Mucosa of gallbladder (tissue), 1 donor: Measurements from ENCODE around the gene TRIM29. TPM values are rescaled to one million over a fixed set of nuclear protein-coding genes. Genes with fewer than 3 reads are reported as not detected.

Experiments used
- DNase-seq: peaks from one replicate; pipeline ENCODE4 v3.0.0-alpha.2; 2020; ENCODE audit warnings: low spot score
- total RNA-seq: library from RNA; stranded (reverse); gene quantifications from one replicate; pipeline ENCODE4 v1.2.1, GENCODE V29; 2021
- donor health status: DM: no; HTN: no; CAD: no.

The TRIM29 gene
- total RNA-seq, 1 donor from 2014 or later: 13.5 TPM

GRCh38 chr11:120122924-120123683 lies 14.8 kb downstream of the TRIM29 start:
- no peak for DNase-seq

DNA sequence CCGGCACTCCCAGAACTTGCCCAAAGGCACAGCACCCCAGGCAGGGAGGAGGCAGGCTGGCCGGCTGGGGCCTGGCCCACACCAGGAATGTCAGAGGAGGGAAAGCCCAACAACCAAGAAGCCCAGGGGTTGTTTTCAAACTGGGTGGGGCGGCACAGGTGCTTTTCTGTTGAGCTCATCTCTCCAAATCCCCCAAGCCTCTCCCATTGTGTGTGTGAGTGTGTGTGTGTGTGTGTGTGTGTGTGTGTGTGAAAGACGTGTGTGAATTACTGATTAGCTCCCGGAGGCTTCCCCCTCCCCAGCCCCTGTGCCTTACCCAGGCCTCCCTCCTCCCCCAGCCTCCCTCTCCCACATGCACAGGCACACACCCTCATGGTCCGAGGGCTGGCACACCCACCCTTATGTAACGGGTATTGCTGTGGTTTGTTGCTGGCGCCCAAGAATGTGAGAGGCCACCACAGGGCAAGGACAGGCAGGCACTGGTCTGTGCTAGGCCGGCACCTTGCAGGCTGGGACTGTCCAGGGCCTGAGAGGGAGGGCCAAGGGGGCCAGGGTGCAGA lies 15.9 kb downstream of the TRIM29 start:
- peak; percentile 30 for DNase-seq

GRCh38 chr11:120121336-120121735 lies 16.6 kb downstream of the TRIM29 start:
- no peak for DNase-seq

GRCh38 chr11:120120805-120121335 lies 17.0 kb downstream of the TRIM29 start:
- DNase-seq: no peak

DNA sequence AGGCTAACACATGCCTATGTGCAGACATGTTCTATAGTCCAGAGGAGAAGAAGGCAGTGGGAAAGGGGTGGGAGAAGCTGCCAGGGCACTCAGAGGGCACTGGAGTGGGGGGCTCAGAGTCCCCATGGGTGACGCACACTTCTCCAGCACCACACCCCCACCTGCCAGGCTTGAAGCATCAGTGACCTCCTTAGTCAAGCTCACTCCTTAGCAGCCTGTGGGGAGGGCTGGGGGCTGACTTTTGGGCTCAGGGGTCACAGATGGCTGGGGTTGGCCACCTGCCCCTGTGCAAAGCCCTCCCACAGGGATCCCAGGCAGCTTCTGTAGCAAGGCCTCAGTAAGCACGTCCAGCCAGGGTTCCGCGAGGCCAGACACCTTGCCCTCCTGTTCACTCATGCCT lies 18.8 kb downstream of the TRIM29 start:
- no peak for DNase-seq

DNA sequence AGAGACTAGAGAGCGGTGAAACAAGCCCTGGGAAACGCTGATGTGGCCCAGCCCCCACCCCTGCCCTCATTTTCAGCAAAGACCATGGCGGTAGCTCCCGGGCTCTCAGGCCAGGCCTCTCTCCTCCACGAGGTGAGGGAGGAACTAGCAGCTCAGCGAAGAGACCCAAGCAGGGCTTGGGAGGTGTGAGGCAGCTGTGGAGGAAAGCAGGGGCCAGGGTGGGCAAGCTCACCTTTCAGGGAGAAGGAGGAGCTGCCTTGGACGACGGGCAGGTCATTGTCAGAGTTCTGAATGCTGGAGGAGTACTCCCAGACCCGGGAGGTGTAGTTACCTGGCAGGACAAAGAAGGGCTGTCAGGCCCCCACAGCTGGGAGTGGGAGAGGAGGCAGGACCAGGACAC lies 19.9 kb downstream of the TRIM29 start:
- DNase-seq: no peak

DNA sequence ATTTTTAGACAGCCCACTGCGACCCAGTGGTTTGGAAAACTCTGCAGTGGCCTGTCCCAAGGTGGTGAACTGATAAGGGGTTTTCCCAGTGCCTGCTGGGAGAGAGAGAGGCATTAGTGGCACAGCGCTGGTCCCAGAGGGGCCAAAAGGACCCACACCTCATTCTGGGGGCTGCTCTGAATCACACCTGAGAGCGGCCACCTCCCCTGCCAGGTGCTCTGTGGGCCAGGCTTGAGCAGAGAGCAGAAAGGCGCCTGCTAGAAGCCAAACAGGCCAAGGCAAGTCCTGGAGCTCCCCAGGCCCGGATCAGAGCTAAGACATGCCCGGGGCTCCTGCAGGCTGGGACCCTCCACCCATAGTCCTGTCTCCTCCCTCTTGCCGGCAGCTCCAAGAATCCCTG lies 20.9 kb downstream of the TRIM29 start:
- DNase-seq: no peak

DNA sequence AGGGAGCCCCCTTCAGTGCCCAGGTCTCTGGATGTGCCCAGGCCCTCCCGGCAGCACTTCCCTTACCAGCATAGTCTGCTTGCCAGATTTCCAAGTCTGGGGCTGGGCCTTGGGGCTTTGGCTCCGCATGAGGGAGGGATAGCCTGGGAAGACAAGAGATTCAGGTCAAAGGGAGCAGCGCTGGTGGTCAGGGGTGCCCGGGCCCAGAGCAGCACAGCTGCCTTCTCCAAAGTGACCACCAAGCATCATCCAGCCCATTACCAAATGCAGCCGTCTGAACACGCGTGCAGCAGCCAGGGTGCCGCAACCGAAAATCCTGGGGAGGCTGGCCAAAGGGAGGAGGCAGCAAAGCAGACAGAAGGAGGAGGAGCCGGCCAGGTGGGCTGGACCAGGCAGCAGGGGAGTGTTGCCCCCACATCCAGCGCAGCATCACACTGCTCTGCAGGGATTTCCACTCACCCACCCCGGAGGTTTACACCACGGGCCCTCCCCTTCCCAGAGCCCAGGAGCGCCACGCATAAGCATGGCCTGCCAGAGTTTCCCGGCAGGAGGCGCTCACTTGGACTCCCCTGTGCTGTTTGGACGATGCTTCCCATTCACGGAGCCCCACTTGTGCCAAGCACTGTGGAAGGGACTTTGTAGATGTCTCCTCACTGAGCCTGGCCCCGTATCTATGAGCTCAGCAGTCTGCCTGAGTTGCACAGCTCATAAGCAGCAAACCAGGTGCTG lies 22.5 kb downstream of the TRIM29 start:
- no peak for DNase-seq

- DNase-seq: no peak
These were observed 25.6 kb downstream of the TRIM29 start for GRCh38 chr11:120112174-120112796.

- no peak for DNase-seq
These were observed 28.4 kb downstream of the TRIM29 start for GRCh38 chr11:120109531-120109930.

DNA sequence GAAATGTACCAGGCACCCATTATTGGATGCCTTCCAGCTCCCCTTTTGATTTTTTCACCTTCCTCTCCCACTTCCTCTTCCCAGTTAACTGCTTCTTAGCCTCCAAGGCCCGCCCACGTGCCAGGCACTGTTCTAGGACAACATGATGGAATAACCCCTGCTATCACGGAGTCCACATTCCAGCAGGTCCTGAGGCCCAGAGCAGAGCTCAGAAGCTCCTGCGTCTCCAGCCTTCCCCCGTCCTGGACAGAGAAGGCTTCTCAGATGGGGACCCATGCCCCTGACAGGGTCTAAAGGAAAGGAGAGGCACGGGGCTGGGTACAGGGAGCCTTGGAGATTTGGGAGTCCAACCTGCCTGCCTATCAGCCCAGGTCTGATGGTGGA lies 29.1 kb downstream of the TRIM29 start:
- no peak for DNase-seq

- peak; percentile 62 for DNase-seq
These were observed 29.6 kb downstream of the TRIM29 start for GRCh38 chr11:120108154-120108784.

DNA sequence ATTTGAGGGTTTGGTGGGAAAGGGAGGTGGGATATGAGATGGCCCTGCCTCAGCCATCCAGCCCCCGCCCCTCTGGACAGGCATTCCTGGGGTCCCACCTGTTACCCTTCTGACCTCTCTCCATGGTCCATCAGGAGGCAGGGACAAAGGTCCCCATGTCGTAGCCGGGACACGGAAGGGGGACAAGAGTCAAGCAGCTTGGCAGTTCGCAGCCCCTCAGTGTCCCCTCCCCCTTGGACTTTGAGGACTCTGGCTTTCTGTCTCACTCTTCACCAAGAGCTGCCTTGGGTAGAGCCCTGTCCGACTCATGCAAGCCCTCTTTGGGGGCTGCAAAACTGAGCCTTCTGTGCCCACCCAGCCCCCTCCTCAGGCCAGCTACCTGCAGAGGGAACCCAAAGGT lies 30.2 kb downstream of the TRIM29 start:
- no peak for DNase-seq

GRCh38 chr11:120106354-120107150 lies 31.4 kb downstream of the TRIM29 start:
- no peak for DNase-seq

- DNase-seq: no peak
These were observed 32.3 kb downstream of the TRIM29 start for GRCh38 chr11:120105576-120105975.

GRCh38 chr11:120104041-120104565 lies 33.8 kb downstream of the TRIM29 start:
- no peak for DNase-seq

DNA sequence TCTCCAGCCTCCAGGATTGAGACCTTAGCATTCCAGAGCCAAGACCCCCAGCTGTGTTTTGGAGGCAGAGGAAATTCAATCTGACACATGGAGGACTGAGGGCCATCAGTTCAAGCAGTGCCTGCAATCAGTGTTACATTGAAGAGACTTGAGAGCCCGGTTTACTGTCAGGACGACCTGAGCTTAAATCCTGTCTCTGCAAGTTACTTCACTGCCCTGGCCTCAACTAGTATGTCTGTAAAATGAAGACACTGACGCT lies 35.1 kb downstream of the TRIM29 start:
- DNase-seq: no peak

DNA sequence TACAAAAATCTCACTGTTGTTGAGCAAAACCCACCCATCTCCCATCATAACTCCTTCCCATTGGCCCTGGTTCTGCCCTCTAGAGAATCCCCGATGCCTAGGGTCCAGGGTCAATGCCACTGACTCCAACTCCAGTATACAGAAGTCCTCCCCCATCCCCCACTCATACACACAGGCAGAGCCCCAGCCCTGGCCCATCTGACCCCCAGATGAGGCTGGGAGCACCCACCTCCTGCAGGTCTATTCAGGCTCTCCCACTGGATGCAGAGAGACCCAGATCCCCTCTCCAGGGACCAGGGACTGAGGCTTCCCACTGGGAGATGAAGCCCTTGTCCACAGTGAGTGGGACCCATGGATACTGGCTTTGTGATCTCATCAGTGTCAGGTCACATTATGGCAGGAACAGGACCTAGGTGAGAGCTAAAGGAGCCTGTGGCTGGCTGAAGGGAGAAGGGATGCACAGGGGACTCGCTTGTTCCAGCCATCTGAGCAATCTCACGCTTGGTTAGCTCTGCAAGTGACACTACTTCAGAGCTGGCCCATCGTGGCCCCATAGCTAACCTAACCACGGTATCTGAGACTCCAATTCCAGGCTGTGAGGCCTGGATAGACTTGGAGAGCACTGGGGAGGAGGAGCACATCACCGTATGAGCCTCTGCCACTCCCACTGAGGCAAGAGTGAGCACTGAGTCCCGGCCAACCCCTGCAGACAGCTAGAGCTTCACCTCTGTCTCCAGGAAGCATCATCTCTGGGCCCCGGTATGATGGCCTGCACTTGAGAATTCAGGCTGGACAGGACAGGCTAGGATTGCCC lies 35.7 kb downstream of the TRIM29 start:
- no peak for DNase-seq

DNA sequence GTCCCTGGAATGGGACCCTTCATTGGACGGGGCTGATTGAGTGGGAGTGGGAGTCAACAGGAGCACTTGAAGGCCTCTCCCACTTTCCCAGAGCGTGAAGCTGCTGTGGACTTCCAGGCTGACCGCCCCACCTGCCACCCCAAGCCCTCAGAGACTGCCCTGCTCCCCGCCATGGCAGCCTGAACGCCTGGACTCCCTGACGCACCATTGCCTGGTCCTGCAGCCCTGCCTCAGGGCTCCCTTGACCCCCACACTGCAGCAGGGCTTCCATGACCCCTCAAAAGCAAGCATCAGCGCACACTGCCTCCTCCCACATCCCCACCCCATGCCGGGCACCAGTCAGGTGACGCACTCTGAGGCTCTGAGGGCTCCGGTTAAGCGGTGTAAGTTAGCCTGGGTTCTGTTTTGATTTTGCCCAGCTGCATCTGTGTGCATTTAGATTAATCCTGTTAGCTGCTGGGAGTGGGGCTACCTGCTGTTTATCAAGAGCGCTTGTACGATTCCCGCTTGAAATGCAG lies 39.4 kb downstream of the TRIM29 start:
- no peak for DNase-seq
